ENCODE measurements around the gene CHAT.

CHAT gene

GRCh38 chr10:49651917-49652316 is 38.1 kb downstream of the CHAT start:
- no peak overlapping the region for H3K4me3 ChIP-seq
- H3K36me3 ChIP-seq (replicated peaks): no peaks in the 10 kb centered on the region
- in situ Hi-C loops (cut with MboI; ENCODE audit: low sequenced_read_pairs): no loop called here
- H3K9me3 ChIP-seq: no peaks in the 10 kb centered on the region
- no peaks in the 10 kb centered on the region for H3K27me3 ChIP-seq (ENCODE audit: low read depth)
- no peaks in the 10 kb centered on the region for H3K4me1 ChIP-seq
- no peak for DNase-seq (ENCODE audit: low spot score in 2 of 2)

- Histone ChIP-seq H3K4me3 (no peak overlapping the region), H3K4me1 (no peaks in the 10 kb centered on the region), H3K27me3 (ENCODE audit: low read depth) (no peaks in the 10 kb centered on the region), H3K36me3 (replicated peaks) (no peaks in the 10 kb centered on the region), H3K9me3 (no peaks in the 10 kb centered on the region)
- in situ Hi-C loops (cut with MboI; ENCODE audit: low sequenced_read_pairs): no loop called here
- no peak for DNase-seq (ENCODE audit: low spot score in 2 of 2)
These were observed 38.8 kb downstream of the CHAT start for GRCh38 chr10:49652421-49653272.

GRCh38 chr10:49653273-49653929 is 39.6 kb downstream of the CHAT start:
- Histone ChIP-seq H3K27me3 (ENCODE audit: low read depth) (no peaks in the 10 kb centered on the region), H3K36me3 (replicated peaks) (no peaks in the 10 kb centered on the region), H3K4me3 (no peak overlapping the region), H3K9me3 (no peaks in the 10 kb centered on the region), H3K4me1 (no peaks in the 10 kb centered on the region)
- no peak for DNase-seq (ENCODE audit: low spot score in 2 of 2)
- in situ Hi-C loops (cut with MboI; ENCODE audit: low sequenced_read_pairs): no loop called here

GRCh38 chr10:49654036-49654693 is 40.3 kb downstream of the CHAT start:
- DNase-seq (ENCODE audit: low spot score in 2 of 2): no peak
- in situ Hi-C loops (cut with MboI; ENCODE audit: low sequenced_read_pairs): no loop called here
- Histone ChIP-seq H3K36me3 (replicated peaks) (no peaks in the 10 kb centered on the region), H3K9me3 (no peaks in the 10 kb centered on the region; the same call in 1 of the 2 replicates), H3K4me3 (no peak overlapping the region), H3K27me3 (ENCODE audit: low read depth) (no peaks in the 10 kb centered on the region), H3K4me1 (no peaks in the 10 kb centered on the region)

- no peaks in the 10 kb centered on the region; the same call in 1 of the 2 replicates for H3K9me3 ChIP-seq
- H3K27me3 ChIP-seq (ENCODE audit: low read depth): no peaks in the 10 kb centered on the region
- H3K36me3 ChIP-seq (replicated peaks): no peaks in the 10 kb centered on the region
- DNase-seq (ENCODE audit: low spot score in 2 of 2): no peak
- in situ Hi-C loops (cut with MboI; ENCODE audit: low sequenced_read_pairs): no loop called here
- no peak overlapping the region for H3K4me3 ChIP-seq
- no peaks in the 10 kb centered on the region for H3K4me1 ChIP-seq
These were observed 41.3 kb downstream of the CHAT start for GRCh38 chr10:49655099-49655498.

- no peak for DNase-seq (ENCODE audit: low spot score in 2 of 2)
- Histone ChIP-seq H3K36me3 (replicated peaks) (no peaks in the 10 kb centered on the region), H3K4me1 (no peaks in the 10 kb centered on the region), H3K27me3 (ENCODE audit: low read depth) (no peaks in the 10 kb centered on the region), H3K4me3 (no peak overlapping the region), H3K9me3 (no peaks in the 10 kb centered on the region; the same call in 1 of the 2 replicates)
- in situ Hi-C loops (cut with MboI; ENCODE audit: low sequenced_read_pairs): no loop called here
These were observed 43.1 kb downstream of the CHAT start for GRCh38 chr10:49656845-49657493.

GRCh38 chr10:49657606-49658005 is 43.8 kb downstream of the CHAT start:
- no peaks in the 10 kb centered on the region for H3K36me3 ChIP-seq (replicated peaks)
- H3K27me3 ChIP-seq (ENCODE audit: low read depth): no peaks in the 10 kb centered on the region
- in situ Hi-C loops (cut with MboI; ENCODE audit: low sequenced_read_pairs): no loop called here
- no peaks in the 10 kb centered on the region; the same call in 1 of the 2 replicates for H3K9me3 ChIP-seq
- no peak for DNase-seq (ENCODE audit: low spot score in 2 of 2)
- no peaks in the 10 kb centered on the region for H3K4me1 ChIP-seq
- no peak overlapping the region for H3K4me3 ChIP-seq

- in situ Hi-C loops (cut with MboI; ENCODE audit: low sequenced_read_pairs): no loop called here
- Histone ChIP-seq H3K27me3 (ENCODE audit: low read depth) (no peaks in the 10 kb centered on the region), H3K36me3 (replicated peaks) (no peaks in the 10 kb centered on the region), H3K4me3 (no peak overlapping the region), H3K4me1 (no peaks in the 10 kb centered on the region), H3K9me3 (no peaks in the 10 kb centered on the region; the same call in 1 of the 2 replicates)
- no peak for DNase-seq (ENCODE audit: low spot score in 2 of 2)
These were observed 47.5 kb downstream of the CHAT start for GRCh38 chr10:49661140-49661856.

GRCh38 chr10:49662169-49662830 is 48.5 kb downstream of the CHAT start:
- DNase-seq (ENCODE audit: low spot score in 2 of 2): no peak
- Histone ChIP-seq H3K9me3 (no peaks in the 10 kb centered on the region; the same call in 1 of the 2 replicates), H3K36me3 (replicated peaks) (no peaks in the 10 kb centered on the region), H3K27me3 (ENCODE audit: low read depth) (no peaks in the 10 kb centered on the region), H3K4me1 (no peaks in the 10 kb centered on the region), H3K4me3 (no peak overlapping the region)
- in situ Hi-C loops (cut with MboI; ENCODE audit: low sequenced_read_pairs): no loop called here

GRCh38 chr10:49663596-49663995 is 49.8 kb downstream of the CHAT start:
- H3K36me3 ChIP-seq (replicated peaks): no peaks in the 10 kb centered on the region
- no peak overlapping the region for H3K4me3 ChIP-seq
- no peaks in the 10 kb centered on the region; the same call in 1 of the 2 replicates for H3K9me3 ChIP-seq
- no peaks in the 10 kb centered on the region for H3K4me1 ChIP-seq
- DNase-seq (ENCODE audit: low spot score in 2 of 2): no peak
- H3K27me3 ChIP-seq (ENCODE audit: low read depth): no peaks in the 10 kb centered on the region
- in situ Hi-C loops (cut with MboI; ENCODE audit: low sequenced_read_pairs): no loop called here

GRCh38 chr10:49664006-49664841 is 50.4 kb downstream of the CHAT start:
- in situ Hi-C loops (cut with MboI; ENCODE audit: low sequenced_read_pairs): no loop called here
- no peaks in the 10 kb centered on the region for H3K36me3 ChIP-seq (replicated peaks)

GRCh38 chr10:49664842-49665355 is 51.1 kb downstream of the CHAT start:
- Histone ChIP-seq H3K27me3 (ENCODE audit: low read depth) (no peaks in the 10 kb centered on the region), H3K9me3 (no peaks in the 10 kb centered on the region), H3K4me1 (no peaks in the 10 kb centered on the region), H3K36me3 (replicated peaks) (no peaks in the 10 kb centered on the region), H3K4me3 (no peak overlapping the region)
- in situ Hi-C loops (cut with MboI; ENCODE audit: low sequenced_read_pairs): no loop called here
- DNase-seq (ENCODE audit: low spot score in 2 of 2): no peak

More at GRCh38 chr10:49664006-49664841, 50.4 kb downstream of the CHAT start:
- Histone ChIP-seq H3K9me3 (no peaks in the 10 kb centered on the region), H3K4me3 (no peak overlapping the region), H3K4me1 (no peaks in the 10 kb centered on the region), H3K27me3 (ENCODE audit: low read depth) (no peaks in the 10 kb centered on the region)
- DNase-seq (ENCODE audit: low spot score in 2 of 2): no peak

Measured in HAP-1 (cell line).